Measurements from ENCODE around the gene ONECUT2.

Gene ONECUT2

GRCh38 chr18:57461652-57462269 lies 26.6 kb downstream of the ONECUT2 start:
- TF ChIP-seq CTCF (IDR thresholded peaks at IDR 0.05; ENCODE audit: extremely low read depth, missing control alignments) = no peak
- DNase-seq (ENCODE audit: low spot score) = no peak

DNA sequence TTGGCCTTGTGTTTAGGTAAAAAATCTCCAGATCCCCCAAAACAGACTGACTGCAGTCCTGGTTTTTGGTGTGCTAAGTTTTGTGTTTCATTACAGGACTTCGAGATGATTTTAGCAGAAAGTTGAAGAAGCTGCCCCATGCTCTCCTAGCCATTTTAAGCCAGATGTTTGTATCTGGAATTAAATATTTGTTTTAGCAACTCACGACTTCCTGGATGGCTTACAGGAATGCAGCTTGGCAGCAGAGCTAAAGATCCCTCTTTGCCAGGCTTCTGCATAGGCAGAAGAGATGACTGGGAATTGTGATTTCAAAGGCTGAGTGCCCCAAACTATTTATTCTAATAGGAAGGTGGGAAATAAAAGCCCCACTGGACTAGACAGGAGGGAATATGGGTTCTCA lies 31.1 kb downstream of the ONECUT2 start:
- no peak for TF ChIP-seq CTCF (IDR thresholded peaks at IDR 0.05; ENCODE audit: extremely low read depth, missing control alignments)
- DNase-seq (ENCODE audit: low spot score) = no peak

- TF ChIP-seq CTCF (IDR thresholded peaks at IDR 0.05; ENCODE audit: extremely low read depth, missing control alignments) = no peak
- DNase-seq (ENCODE audit: low spot score) = peak; percentile 29
Observed at GRCh38 chr18:57466745-57467409, 31.7 kb downstream of the ONECUT2 start.

DNA sequence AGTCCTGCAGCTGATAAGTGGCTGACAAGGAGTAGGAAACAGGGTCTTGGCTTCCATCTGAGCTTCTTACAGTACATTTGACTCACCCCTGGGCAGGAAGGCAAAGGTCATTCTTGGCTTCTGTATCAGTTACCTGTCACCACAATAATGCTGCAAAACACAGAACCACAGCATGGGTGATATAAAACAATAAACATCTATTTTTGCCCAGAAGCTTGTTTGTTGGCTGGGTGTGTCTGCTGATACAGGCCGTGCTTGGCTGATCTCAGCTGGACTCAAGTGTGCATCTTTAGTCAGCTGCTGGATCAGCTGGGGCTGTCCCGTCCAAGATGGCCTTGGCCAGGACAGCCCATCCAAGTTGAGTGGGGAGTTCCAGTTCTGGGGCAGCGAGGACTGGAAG lies 34.7 kb downstream of the ONECUT2 start:
- no peak for DNase-seq (ENCODE audit: low spot score)
- TF ChIP-seq CTCF (IDR thresholded peaks at IDR 0.05; ENCODE audit: extremely low read depth, missing control alignments) = no peak

GRCh38 chr18:57475408-57475807 lies 40.2 kb downstream of the ONECUT2 start:
- DNase-seq (ENCODE audit: low spot score) = no peak
- no peak for TF ChIP-seq CTCF (IDR thresholded peaks at IDR 0.05; ENCODE audit: extremely low read depth, missing control alignments)

GRCh38 chr18:57475903-57476302 lies 40.7 kb downstream of the ONECUT2 start:
- no peak for DNase-seq (ENCODE audit: low spot score)
- TF ChIP-seq CTCF (IDR thresholded peaks at IDR 0.05; ENCODE audit: extremely low read depth, missing control alignments) = no peak

- no peak for DNase-seq (ENCODE audit: low spot score)
- no peak for TF ChIP-seq CTCF (IDR thresholded peaks at IDR 0.05; ENCODE audit: extremely low read depth, missing control alignments)
Observed at GRCh38 chr18:57480733-57481132, 45.6 kb downstream of the ONECUT2 start.

All from GM20000 (cell line).